ENCODE data around the gene ERVK3-1. TPM values are rescaled to one million over a fixed set of nuclear protein-coding genes. Genes with fewer than 3 reads are reported as not detected.
"Not testable (repeated sequence)": the region's sequence is repeated elsewhere in the genome, so short reads cannot be mapped to it uniquely, and the experiment has no call there.

ERVK3-1 gene
- 10 to 100 TPM; 39.5 to 85.1 (median 59.2) TPM for total RNA-seq

- TF ChIP-seq CTCF (IDR thresholded peaks at IDR 0.05), result no peak
- ATAC-seq (ENCODE audit: low FRiP score), result peak; percentile 100
- peak; percentile 74 for DNase-seq (ENCODE audit: low spot score)
Measured at GRCh38 chr19:58305065-58305931, at the start of gene ERVK3-1. Gene ERVK3-1 (plus strand): TSS chr19:58305377. CDS start chr19:58312169, 6,792 bp downstream.

DNA sequence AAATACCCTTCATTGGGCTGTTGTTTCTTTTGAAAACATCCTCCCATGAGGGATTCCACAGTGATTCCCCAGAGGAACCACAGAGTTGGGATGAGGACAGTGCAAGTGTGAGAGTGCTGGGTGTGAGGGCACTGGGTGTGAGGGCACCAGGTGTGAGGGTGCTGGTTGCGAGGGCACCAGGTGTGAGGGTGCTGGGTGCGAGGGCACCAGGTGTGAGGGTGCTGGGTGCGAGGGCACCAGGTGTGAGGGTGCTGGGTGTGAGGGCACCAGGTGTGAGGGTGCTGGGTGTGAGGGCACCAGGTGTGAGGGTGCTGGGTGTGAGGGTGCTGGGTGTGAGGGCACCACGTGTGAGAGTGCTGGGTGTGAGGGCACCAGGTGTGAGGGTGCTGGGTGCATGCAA lies 46.9 kb upstream of the ERVK3-1 start:
- not testable (repeated sequence) for ATAC-seq (ENCODE audit: low FRiP score); DNase-seq (ENCODE audit: low spot score)

GRCh38 chr19:58261600-58261967 lies 43.6 kb upstream of the ERVK3-1 start:
- ATAC-seq (ENCODE audit: low FRiP score) (no peak), DNase-seq (ENCODE audit: low spot score) (no peak)
- TF ChIP-seq CTCF (IDR thresholded peaks at IDR 0.05), result no peak

DNA sequence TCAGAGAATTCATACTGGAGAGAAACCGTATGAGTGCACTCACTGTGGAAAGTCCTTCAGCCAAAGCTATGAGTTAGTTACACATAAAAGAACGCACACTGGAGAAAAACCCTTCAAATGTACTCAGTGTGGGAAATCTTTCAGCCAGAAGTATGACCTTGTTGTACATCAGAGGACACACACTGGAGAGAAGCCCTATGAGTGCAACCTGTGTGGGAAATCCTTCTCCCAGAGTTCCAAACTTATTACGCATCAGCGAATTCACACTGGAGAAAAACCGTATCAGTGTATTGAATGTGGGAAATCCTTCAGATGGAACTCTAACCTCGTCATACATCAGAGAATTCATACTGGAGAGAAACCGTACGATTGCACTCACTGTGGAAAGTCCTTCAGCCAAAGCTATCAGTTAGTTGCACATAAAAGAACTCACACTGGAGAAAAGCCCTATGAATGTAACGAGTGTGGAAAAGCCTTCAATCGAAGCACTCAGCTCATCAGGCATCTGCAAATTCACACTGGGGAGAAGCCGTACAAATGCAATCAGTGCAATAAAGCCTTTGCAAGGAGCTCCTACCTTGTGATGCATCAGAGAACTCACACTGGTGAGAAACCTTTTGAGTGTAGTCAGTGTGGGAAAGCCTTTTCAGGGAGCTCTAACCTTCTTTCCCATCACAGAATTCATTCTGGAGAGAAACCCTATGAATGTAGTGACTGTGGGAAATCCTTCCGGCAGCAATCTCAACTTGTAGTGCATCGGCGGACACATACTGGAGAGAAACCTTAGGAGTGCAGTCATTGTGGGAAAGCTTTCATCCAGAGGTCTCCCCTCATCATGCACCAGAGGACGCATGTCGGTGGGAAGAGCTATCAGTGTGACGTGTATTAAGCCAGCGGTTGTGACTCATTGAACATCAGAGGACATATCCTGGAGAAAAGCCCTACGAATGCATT lies 42.9 kb upstream of the ERVK3-1 start:
- no peak for TF ChIP-seq CTCF (IDR thresholded peaks at IDR 0.05)
- DNase-seq (ENCODE audit: low spot score), result no peak
- ATAC-seq (ENCODE audit: low FRiP score), result no peak

DNA sequence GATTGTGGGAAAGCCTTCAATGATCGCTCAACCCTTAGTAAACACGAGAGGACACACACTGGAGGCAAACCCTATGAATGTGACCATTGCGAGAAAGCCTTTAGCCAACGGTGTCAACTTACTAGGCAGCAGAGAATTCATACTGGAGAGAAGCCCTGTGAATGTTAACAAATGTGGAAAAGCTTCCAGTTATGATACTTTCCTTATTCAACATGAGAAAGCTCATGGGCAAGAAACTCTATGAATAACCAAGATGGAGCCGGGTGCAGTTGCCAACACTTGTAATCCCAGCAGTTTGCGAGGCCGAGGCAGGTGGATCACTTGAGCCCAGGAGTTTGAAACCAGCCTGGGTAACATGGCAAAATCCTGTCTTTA lies 42.3 kb upstream of the ERVK3-1 start:
- ATAC-seq (ENCODE audit: low FRiP score) (no peak), DNase-seq (ENCODE audit: low spot score) (no peak)
- no peak for TF ChIP-seq CTCF (IDR thresholded peaks at IDR 0.05)

- no peak for TF ChIP-seq CTCF (IDR thresholded peaks at IDR 0.05)
- ATAC-seq (ENCODE audit: low FRiP score) (no peak), DNase-seq (ENCODE audit: low spot score) (no peak)
Measured at GRCh38 chr19:58265100-58265499, 40.1 kb upstream of the ERVK3-1 start.

DNA sequence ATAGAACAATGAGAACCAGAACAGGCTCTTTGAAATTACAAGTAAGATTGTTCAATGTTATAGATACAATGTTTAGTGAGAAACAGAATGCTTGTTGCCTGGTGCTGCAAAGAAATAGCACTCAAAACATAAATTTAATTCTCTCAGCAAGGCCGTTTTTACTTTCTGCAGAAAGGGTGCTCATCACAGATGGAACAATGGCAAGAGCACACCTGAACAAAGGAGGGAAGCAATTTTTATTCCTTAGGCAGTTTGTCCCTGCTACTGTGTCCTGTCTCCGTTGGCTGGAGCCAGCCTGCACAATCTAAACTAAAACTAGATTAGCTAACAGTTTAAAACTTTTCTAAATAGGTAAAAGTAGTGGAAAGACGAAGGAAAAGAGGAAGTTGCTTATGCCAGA lies 36.8 kb upstream of the ERVK3-1 start:
- ATAC-seq (ENCODE audit: low FRiP score), result no peak
- no peak for TF ChIP-seq CTCF (IDR thresholded peaks at IDR 0.05)
- DNase-seq (ENCODE audit: low spot score), result no peak
